GM23338 (cell line): Measurements from ENCODE around the gene ESRP2. TPM values are rescaled to one million over a fixed set of nuclear protein-coding genes. Genes with fewer than 3 reads are reported as not detected.

ENCODE experiments used
- ATAC-seq: fragments of 200-7000 bp; cut with Tn5 transposase; 3 replicates; pipeline ENCODE4 v1.9.1; 2020
- DNase-seq: peaks from one replicate; pipeline ENCODE4 v3.0.0-alpha.2; 2015; ENCODE audit warnings: low spot score
- H2AFZ ChIP-seq: fragments of 200-600 bp; sonication (generic); 2 replicates; pipeline ENCODE4 v1.8.0; 2016; ENCODE audit warnings: antibody characterized with exemption, mild to moderate bottlenecking, moderate library complexity
- H3F3A ChIP-seq: fragments of 200-600 bp; sonication (generic); replicated peaks from 2 replicates; pipeline ENCODE4 v1.8.0; 2017; ENCODE audit warnings: antibody characterized with exemption, mixed run types, low read depth
- H3K27ac ChIP-seq: fragments of 200-600 bp; sonication (generic); 2 replicates; pipeline ENCODE4 v1.6.1; 2016; ENCODE audit warnings: low read depth
- H3K27me3 ChIP-seq: fragments of 200-600 bp; sonication (generic); 2 replicates; pipeline ENCODE4 v1.8.0; 2016; ENCODE audit warnings: mild to moderate bottlenecking, mixed run types, moderate library complexity; ENCODE audit not compliant: insufficient read depth
- H3K36me3 ChIP-seq: fragments of 200-600 bp; sonication (generic); 2 replicates; pipeline ENCODE4 v1.8.0; 2016; ENCODE audit warnings: mild to moderate bottlenecking; ENCODE audit not compliant: insufficient read depth
- H3K4me1 ChIP-seq: fragments of 200-600 bp; sonication (generic); 2 replicates; pipeline ENCODE4 v1.8.0; 2016; ENCODE audit warnings: mild to moderate bottlenecking, moderate library complexity; ENCODE audit not compliant: insufficient read depth
- H3K4me2 ChIP-seq: fragments of 200-600 bp; sonication (generic); 2 replicates; pipeline ENCODE4 v1.7.1; 2017; ENCODE audit warnings: mixed run types
- H3K4me3 ChIP-seq: fragments of 200-600 bp; sonication (generic); 2 replicates; pipeline ENCODE4 v1.6.1; 2016; ENCODE audit warnings: mixed run types
- H3K79me2 ChIP-seq: fragments of 200-600 bp; sonication (generic); replicated peaks from 2 replicates; pipeline ENCODE4 v1.8.0; 2017; ENCODE audit warnings: mild to moderate bottlenecking; ENCODE audit not compliant: insufficient read depth
- H3K9me2 ChIP-seq: fragments of 200-600 bp; sonication (generic); 2 replicates; pipeline ENCODE4 v1.8.0; 2017; ENCODE audit not compliant: insufficient read depth
- H4K20me1 ChIP-seq: fragments of 200-600 bp; sonication (generic); replicated peaks from 2 replicates; pipeline ENCODE4 v1.8.0; 2017; ENCODE audit warnings: mild to moderate bottlenecking; ENCODE audit not compliant: insufficient read depth
- H3K27ac Mint-ChIP-seq: 2 replicates; pipeline ENCODE4 v1.8.0; 2020; ENCODE audit warnings: inconsistent platforms, mild to moderate bottlenecking, moderate library complexity, mixed read lengths
- H3K27me3 Mint-ChIP-seq: 3 replicates; pipeline ENCODE4 v1.8.0; 2022; ENCODE audit warnings: low read depth, mild to moderate bottlenecking, moderate library complexity, mixed read lengths, inconsistent platforms; ENCODE audit not compliant: insufficient read depth, poor library complexity
- H3K36me3 Mint-ChIP-seq: 3 replicates; pipeline ENCODE4 v1.8.0; 2021; ENCODE audit warnings: low read depth, mild to moderate bottlenecking, inconsistent platforms, moderate library complexity, mixed read lengths
- H3K4me1 Mint-ChIP-seq: 3 replicates; pipeline ENCODE4 v1.8.0; 2020; ENCODE audit warnings: mild to moderate bottlenecking, inconsistent platforms, mixed read lengths
- H3K4me3 Mint-ChIP-seq: 3 replicates; pipeline ENCODE4 v1.8.0; 2021; ENCODE audit warnings: moderate library complexity, mild to moderate bottlenecking, inconsistent platforms, mixed read lengths
- H3K9me3 Mint-ChIP-seq: 3 replicates; pipeline ENCODE4 v1.8.0; 2020; ENCODE audit warnings: moderate library complexity, mild to moderate bottlenecking, inconsistent platforms, mixed read lengths
- CREB1 ChIP-seq: fragments of 250-450 bp; sonication (Bioruptor Pico); IDR thresholded peaks from 2 replicates; pipeline ENCODE4 v1.5.0; 2020; ENCODE audit warnings: low read depth, mild to moderate bottlenecking, moderate library complexity
- CTCF ChIP-seq, 2 experiments: fragments of 200-600 bp in 1 of 2; sonication (generic) in 1 of 2; conservative IDR thresholded peaks; 2 replicates each; pipeline versions ENCODE4 v1.5.1 to v1.6.1; 2016 to 2017; ENCODE audit warnings: antibody characterized with exemption in 2 of 2, low read depth in 2 of 2, mild to moderate bottlenecking in 2 of 2, moderate library complexity in 1 of 2
- ETS1 ChIP-seq: IDR thresholded peaks from 2 replicates; pipeline ENCODE4 v1.6.1; 2016; ENCODE audit warnings: antibody characterized with exemption
- EZH2 ChIP-seq: fragments of 200-600 bp; sonication (generic); IDR thresholded peaks from one replicate; pipeline ENCODE4 v1.8.0; 2017; ENCODE audit warnings: antibody characterized with exemption, mild to moderate bottlenecking, low read depth; ENCODE audit not compliant: unreplicated experiment
- EZH2phosphoT487 ChIP-seq: fragments of 200-600 bp; sonication (generic); IDR thresholded peaks from one replicate; pipeline ENCODE4 v1.8.1; 2018; ENCODE audit warnings: antibody characterized with exemption; ENCODE audit not compliant: unreplicated experiment
- JUNB ChIP-seq: IDR thresholded peaks from one replicate; pipeline ENCODE4 v1.6.1; 2016; ENCODE audit warnings: antibody characterized with exemption; ENCODE audit not compliant: unreplicated experiment
- NANOG ChIP-seq: IDR thresholded peaks from 2 replicates; pipeline ENCODE4 v1.6.1; 2016; ENCODE audit warnings: antibody characterized with exemption, borderline replicate concordance
- POLR2AphosphoS5 ChIP-seq: IDR thresholded peaks from 2 replicates; pipeline ENCODE4 v1.6.1; 2016; ENCODE audit warnings: antibody characterized with exemption, low read depth
- REST ChIP-seq: IDR thresholded peaks from one replicate; pipeline ENCODE4 v1.6.1; 2018; ENCODE audit warnings: antibody characterized with exemption; ENCODE audit not compliant: unreplicated experiment
- STAT1 ChIP-seq: IDR thresholded peaks from one replicate; pipeline ENCODE4 v1.6.1; 2016; ENCODE audit warnings: antibody characterized with exemption; ENCODE audit not compliant: unreplicated experiment
- ZNF114 ChIP-seq: fragments of 250-450 bp; sonication (Bioruptor Pico); IDR thresholded peaks from 2 replicates; pipeline ENCODE4 v1.5.0; 2020; ENCODE audit warnings: mild to moderate bottlenecking, moderate library complexity
- ZNF331 ChIP-seq: fragments of 250-450 bp; sonication (Bioruptor Pico); IDR thresholded peaks from 2 replicates; pipeline ENCODE4 v1.5.0; 2020; ENCODE audit warnings: low read depth, mild to moderate bottlenecking, moderate library complexity
- polyA plus RNA-seq: library from polyadenylated mRNA; unstranded; fragments of >200 nt; fragmentation: Nextera tagmentation; extraction: Ambion mirVana; gene quantifications from 2 replicates; pipeline ENCODE4 v1.2.1, GENCODE V29; 2016
- total RNA-seq: library from RNA; depleted of rRNA; stranded (reverse); fragments of >200 nt; shearing (Covaris generic); gene quantifications from 2 replicates; pipeline ENCODE4 v1.2.3, GENCODE V29; 2014

The ESRP2 gene
- total and polyA plus RNA-seq, 2 experiments from 2014 or later: 16.2 to 44.0 TPM

GRCh38 chr16:68244481-68244902 lies 8.6 kb upstream of the ESRP2 start (continued):
- TF ChIP-seq ZNF114 (CRISPR knock-in tag) (no peak), EZH2phosphoT487 (no peak), POLR2AphosphoS5 (no peak), CREB1 (no peak), CTCF (conservative IDR thresholded peaks at IDR 0.05; ENCODE audit: low read depth in 2 of 2) (no peak), STAT1 (no peak), ZNF331 (CRISPR knock-in tag) (no peak)

GRCh38 chr16:68242926-68243858 lies 7.3 kb upstream of the ESRP2 start:
- Mint-ChIP-seq H3K27me3 (peaks cover 34% of the 10 kb centered on the region), H3K4me3 (no peak overlapping the region), H3K4me1 (peaks cover 7% of the 10 kb centered on the region; the same call in 1 of the 3 replicates), H3K27ac (no peak overlapping the region; the same call in 1 of the 2 replicates), H3K36me3 (no peaks in the 10 kb centered on the region), H3K9me3 (no peaks in the 10 kb centered on the region; the same call in 2 of the 3 replicates)
- no peaks in the 10 kb centered on the region for H3K9me2 ChIP-seq
- H2AFZ ChIP-seq: no peak overlapping the region
- H3K27ac ChIP-seq: no peak overlapping the region
- no peaks in the 10 kb centered on the region; the same call in 1 of the 2 replicates for H4K20me1 ChIP-seq
- peaks cover 12% of the 10 kb centered on the region; the same call in 1 of the 2 replicates for H3K27me3 ChIP-seq
- no peaks in the 10 kb centered on the region for H3K79me2 ChIP-seq
- H3K4me2 ChIP-seq: no peak overlapping the region
- no peaks in the 10 kb centered on the region for H3K36me3 ChIP-seq
- DNase-seq: no peak
- no peaks in the 10 kb centered on the region; the same call in 1 of the 2 replicates for H3K4me1 ChIP-seq
- ATAC-seq: no peak
- 0 out of 2 replicates have a peak, but pooled peaks cover 5% of the 10 kb centered on the region for H3F3A ChIP-seq
- H3K4me3 ChIP-seq: no peak overlapping the region
- TF ChIP-seq EZH2 (no peak), CREB1 (no peak), EZH2phosphoT487 (no peak), STAT1 (no peak), ZNF114 (CRISPR knock-in tag) (no peak), JUNB (no peak), CTCF (conservative IDR thresholded peaks at IDR 0.05; ENCODE audit: low read depth in 2 of 2) (no peak), NANOG (no peak), REST (no peak), ETS1 (no peak)
